MG63 (cell line): Measurements from ENCODE around the gene KDM6A. TPM values are rescaled to one million over a fixed set of nuclear protein-coding genes. Genes with fewer than 3 reads are reported as not detected.

ENCODE experiments used
- DNase-seq: peaks from one replicate; pipeline ENCODE4 v3.0.0-alpha.2; 2020
- H3K27me3 ChIP-seq: fragments of 250-450 bp; sonication (Bioruptor Pico); 2 replicates; pipeline ENCODE4 v1.5.1; 2020; ENCODE audit warnings: mild to moderate bottlenecking, moderate library complexity
- H3K36me3 ChIP-seq: fragments of 250-450 bp; sonication (Bioruptor Pico); 2 replicates; pipeline ENCODE4 v1.5.1; 2020; ENCODE audit warnings: mild to moderate bottlenecking, moderate library complexity
- H3K4me3 ChIP-seq: fragments of 250-450 bp; sonication (Bioruptor Pico); 2 replicates; pipeline ENCODE4 v1.5.1; 2020; ENCODE audit warnings: mild to moderate bottlenecking, moderate library complexity
- H3K9me3 ChIP-seq: fragments of 250-450 bp; sonication (Bioruptor Pico); 2 replicates; pipeline ENCODE4 v1.5.1; 2020; ENCODE audit warnings: mild to moderate bottlenecking, moderate library complexity
- total RNA-seq: library from RNA; depleted of rRNA; stranded (reverse); fragments of >200 nt; shearing (Covaris generic); gene quantifications from 2 replicates; pipeline ENCODE4 v1.2.3, GENCODE V29; 2014; ENCODE audit warnings: low replicate concordance; rRNA removed

KDM6A gene
- total RNA-seq, 1 experiment from 2014 or later: 9.3 TPM

DNA sequence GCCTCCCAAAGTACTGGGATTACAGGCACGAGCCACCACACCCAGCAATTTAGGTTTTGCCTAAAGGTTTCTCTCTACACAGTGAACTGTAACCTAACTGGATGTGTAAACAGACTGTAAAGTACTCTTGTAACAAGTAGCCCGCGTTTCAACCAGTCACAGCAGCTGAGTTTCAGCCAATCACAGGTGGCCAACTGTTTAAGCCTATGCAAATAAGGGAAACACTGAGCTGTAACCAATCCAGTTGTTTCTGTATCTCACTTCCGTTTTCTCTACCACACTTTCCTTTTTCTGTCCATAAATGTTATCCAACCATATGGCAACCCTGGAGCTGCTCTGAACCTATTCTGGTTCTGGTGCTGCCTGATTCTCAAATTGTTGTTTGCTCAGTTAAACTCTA is 267.8 kb downstream of the KDM6A start:
- Histone ChIP-seq H3K27me3 (no peaks in the 10 kb centered on the region), H3K36me3 (no peaks in the 10 kb centered on the region), H3K4me3 (no peak overlapping the region), H3K9me3 (no peaks in the 10 kb centered on the region)
- no peak for DNase-seq

DNA sequence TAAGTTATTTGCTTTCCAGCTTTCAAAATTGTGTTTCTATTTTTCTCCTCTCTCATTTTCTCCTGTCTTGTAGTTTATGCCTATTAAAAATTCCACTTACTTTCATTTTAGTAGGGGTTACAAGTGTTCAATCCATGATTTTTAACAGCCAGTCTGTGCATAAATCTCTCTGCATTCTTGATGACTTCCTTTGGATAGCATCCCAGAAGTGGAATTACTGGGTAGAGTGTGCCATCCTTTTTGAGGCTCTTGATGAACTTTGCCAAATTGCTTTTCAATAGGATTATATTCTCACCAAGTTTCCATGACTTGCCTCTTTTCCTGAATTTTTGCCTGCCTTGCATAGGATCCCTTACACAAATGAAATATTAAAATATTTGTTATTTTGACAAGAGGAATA is 269.2 kb downstream of the KDM6A start:
- no peak overlapping the region for H3K4me3 ChIP-seq
- H3K36me3 ChIP-seq: no peaks in the 10 kb centered on the region
- DNase-seq: no peak
- no peaks in the 10 kb centered on the region for H3K27me3 ChIP-seq
- no peaks in the 10 kb centered on the region for H3K9me3 ChIP-seq

DNA sequence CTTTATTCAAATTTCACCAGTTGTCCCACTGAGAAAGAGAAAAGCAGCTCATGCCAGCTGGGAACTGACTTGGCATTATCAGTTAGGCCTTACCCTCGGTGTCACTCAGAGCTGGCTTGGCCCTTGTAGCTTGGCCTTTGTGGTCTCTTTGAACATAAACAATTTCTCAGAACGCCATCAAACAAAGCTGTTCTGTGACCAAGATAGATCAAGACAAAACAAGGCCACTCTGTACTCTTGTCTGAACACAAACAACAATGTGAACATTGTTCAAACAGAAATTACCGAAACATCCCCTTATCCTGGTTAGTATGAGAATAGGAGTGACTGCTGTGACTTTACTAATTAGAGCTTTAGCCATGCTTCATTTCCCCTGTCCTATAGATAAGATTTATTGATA is 270.5 kb downstream of the KDM6A start:
- no peak overlapping the region for H3K4me3 ChIP-seq
- no peaks in the 10 kb centered on the region for H3K36me3 ChIP-seq
- H3K27me3 ChIP-seq: no peaks in the 10 kb centered on the region
- no peak for DNase-seq
- H3K9me3 ChIP-seq: no peaks in the 10 kb centered on the region

DNA sequence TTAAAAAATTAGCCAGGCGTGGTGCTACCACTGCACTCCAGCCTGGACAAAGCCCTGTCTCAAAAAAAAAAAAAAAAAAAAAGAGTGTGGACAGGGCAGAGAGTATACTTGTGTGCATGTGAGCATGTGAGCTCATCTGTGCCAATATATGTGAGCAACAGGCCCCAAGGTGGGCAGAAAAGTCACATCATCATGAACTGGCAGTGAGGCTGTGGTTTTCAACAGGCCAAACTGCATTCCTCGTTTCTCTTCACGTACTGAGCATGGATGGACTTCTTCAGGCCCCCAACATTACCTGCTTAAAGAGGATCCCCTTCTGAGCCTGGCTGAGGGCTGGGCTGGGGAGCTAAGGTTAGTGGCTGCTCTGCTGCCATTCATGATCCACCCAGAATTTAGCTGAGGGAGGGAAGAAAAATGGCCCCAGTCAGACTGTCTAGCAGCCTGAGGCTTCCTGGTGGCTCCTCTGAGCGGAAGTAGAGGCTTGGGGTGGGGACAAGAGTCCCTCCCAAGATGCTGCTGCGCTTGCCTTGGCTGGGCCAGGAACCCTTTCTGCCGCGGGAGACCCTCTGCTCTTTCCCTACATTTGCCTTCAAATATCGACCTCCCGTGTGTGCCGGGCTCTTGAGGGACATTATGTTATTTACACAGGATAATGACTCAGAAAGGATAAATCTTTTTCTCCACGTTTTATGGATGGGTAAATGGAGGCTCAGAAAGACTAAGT is 272.7 kb downstream of the KDM6A start:
- no peak for DNase-seq
- Histone ChIP-seq H3K36me3 (no peaks in the 10 kb centered on the region), H3K27me3 (no peaks in the 10 kb centered on the region), H3K4me3 (no peak overlapping the region), H3K9me3 (no peaks in the 10 kb centered on the region)

DNA sequence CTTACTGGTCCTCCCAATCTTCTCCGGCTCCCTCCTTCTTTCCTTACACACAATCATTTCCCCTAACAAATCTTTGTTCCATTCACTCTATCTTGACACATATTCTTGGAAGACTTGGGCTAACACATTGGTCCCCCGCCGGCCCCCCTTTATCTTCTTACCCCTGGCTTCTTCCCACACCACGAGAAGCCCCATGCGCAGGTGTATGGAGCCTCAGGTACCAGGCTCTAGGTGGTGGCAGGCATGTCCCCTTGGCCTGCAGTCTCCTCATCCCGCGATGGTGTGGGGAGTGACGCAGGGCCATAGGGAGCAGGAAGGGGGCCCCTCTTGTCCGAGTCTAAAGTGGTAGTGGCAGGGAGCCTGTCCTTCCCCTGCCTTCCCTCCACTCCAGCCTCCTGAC is 277.8 kb downstream of the KDM6A start:
- H3K9me3 ChIP-seq: no peaks in the 10 kb centered on the region
- no peaks in the 10 kb centered on the region for H3K27me3 ChIP-seq
- H3K36me3 ChIP-seq: no peaks in the 10 kb centered on the region
- no peak for DNase-seq
- no peak overlapping the region for H3K4me3 ChIP-seq

DNA sequence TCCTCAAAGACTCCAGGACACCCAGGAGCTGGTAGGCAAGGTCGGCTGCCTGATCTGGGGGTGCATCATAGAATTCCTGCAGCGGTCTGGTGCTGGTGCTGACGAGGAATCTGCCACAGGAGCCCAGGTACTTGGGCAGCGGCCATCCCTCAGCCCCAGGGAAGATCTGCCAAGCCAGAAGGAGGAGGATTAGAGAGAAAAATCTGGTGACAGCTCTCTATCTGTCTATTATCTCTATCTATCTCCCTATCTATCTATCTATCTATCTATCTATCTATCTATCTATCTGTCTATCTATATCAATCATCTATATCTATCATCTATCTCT is 281.0 kb downstream of the KDM6A start:
- Histone ChIP-seq H3K36me3 (no peaks in the 10 kb centered on the region), H3K9me3 (no peaks in the 10 kb centered on the region), H3K4me3 (no peak overlapping the region), H3K27me3 (no peaks in the 10 kb centered on the region)
- no peak for DNase-seq

DNA sequence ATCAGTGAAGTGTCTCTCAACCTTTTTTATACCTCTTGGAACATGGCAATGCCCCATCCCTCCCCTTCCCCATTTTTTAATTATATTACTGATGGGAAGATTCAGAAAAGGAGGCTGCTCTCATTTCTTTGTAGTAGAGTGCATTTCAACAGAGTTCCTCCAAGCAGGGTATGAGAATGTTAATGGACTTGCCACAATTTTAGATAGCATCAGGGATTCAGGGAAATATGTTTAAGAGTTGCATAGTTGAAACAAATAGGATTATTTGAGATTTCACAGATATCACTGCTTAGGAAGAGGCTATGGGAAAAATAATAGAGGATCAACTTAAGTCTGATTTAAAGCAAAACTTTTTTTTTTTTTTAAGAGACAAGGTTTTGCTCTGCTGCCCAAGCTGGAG is 281.5 kb downstream of the KDM6A start:
- H3K9me3 ChIP-seq: no peaks in the 10 kb centered on the region
- no peaks in the 10 kb centered on the region for H3K27me3 ChIP-seq
- DNase-seq: no peak
- no peak overlapping the region for H3K4me3 ChIP-seq
- no peaks in the 10 kb centered on the region for H3K36me3 ChIP-seq

DNA sequence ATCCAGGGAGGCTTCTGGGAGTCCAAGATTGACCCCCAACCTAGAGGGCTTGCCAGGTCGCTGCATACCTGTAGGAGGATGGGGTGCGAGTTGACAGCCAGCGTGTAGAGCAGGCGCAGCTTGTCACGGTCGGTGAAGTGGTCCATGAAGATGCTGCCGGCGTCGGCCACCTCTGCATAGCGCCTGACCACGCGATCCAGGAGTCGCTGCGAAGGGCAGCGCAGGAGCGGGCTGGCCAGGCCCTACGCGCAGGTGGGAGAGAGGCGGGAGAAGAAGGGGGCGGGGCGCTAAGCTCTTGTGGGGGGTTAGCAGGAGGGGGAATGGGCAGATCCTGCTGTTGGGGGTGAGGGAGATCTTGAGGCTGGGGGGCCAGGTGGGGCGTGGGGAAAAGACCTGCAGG is 284.7 kb downstream of the KDM6A start:
- no peaks in the 10 kb centered on the region for H3K36me3 ChIP-seq
- no peaks in the 10 kb centered on the region for H3K9me3 ChIP-seq
- no peak for DNase-seq
- H3K4me3 ChIP-seq: no peak overlapping the region
- no peaks in the 10 kb centered on the region for H3K27me3 ChIP-seq

Other genes starting within 250 kb of the KDM6A start
- gene DUSP21, start 29.2 kb upstream of the KDM6A start, total RNA-seq: not detected in 2 replicates